Measurements from ENCODE around the gene TATDN3.

DNA sequence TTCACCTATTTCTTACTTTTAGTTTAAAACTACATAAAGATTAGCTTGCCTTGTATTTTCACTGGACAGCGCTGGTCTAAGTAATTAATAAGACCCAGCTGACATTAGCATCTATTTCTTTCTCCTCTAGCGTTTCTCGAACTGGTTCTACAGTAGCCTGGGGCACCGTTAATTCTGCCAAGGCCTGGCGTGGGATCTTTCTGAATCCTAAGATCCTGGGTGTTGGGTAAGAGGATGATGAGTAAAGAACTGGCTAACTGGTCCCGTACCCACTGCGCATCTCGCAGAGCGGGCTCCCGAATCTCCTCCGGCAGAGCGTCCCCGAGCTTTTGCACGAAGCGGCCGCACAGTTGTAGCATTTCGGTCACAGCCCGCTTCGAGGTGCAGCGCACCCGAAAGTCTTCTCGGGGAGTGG lies 426 bp upstream of the TATDN3 start:
- TF ChIP-seq, protein P1, sequence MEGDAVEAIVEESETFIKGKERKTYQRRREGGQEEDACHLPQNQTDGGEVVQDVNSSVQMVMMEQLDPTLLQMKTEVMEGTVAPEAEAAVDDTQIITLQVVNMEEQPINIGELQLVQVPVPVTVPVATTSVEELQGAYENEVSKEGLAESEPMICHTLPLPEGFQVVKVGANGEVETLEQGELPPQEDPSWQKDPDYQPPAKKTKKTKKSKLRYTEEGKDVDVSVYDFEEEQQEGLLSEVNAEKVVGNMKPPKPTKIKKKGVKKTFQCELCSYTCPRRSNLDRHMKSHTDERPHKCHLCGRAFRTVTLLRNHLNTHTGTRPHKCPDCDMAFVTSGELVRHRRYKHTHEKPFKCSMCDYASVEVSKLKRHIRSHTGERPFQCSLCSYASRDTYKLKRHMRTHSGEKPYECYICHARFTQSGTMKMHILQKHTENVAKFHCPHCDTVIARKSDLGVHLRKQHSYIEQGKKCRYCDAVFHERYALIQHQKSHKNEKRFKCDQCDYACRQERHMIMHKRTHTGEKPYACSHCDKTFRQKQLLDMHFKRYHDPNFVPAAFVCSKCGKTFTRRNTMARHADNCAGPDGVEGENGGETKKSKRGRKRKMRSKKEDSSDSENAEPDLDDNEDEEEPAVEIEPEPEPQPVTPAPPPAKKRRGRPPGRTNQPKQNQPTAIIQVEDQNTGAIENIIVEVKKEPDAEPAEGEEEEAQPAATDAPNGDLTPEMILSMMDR (IDR thresholded peaks at IDR 0.05; ENCODE audit: low read length): no peak
- TF ChIP-seq EZH2 (IDR thresholded peaks at IDR 0.05; ENCODE audit: borderline replicate concordance, low read length): no peak
